LNCAP (cell line): ENCODE data around the gene CDYL2.

Experiments used
- CTCF ChIP-seq: fragments of 450-650 bp; IDR thresholded peaks from 2 replicates; pipeline ENCODE4 v1.5.1; 2017; ENCODE audit warnings: mild to moderate bottlenecking

The CDYL2 gene

GRCh38 chr16:80577485-80578280 lies 226.7 kb downstream of the CDYL2 start:
- no peak for TF ChIP-seq CTCF

- no peak for TF ChIP-seq CTCF
These were observed 228.0 kb downstream of the CDYL2 start for GRCh38 chr16:80576343-80576912.

GRCh38 chr16:80573700-80574120 lies 230.7 kb downstream of the CDYL2 start:
- TF ChIP-seq CTCF, result no peak

GRCh38 chr16:80570106-80570478 lies 234.3 kb downstream of the CDYL2 start:
- no peak for TF ChIP-seq CTCF

GRCh38 chr16:80569440-80570105 lies 234.8 kb downstream of the CDYL2 start:
- no peak for TF ChIP-seq CTCF

GRCh38 chr16:80564394-80564793 lies 240.0 kb downstream of the CDYL2 start:
- TF ChIP-seq CTCF, result no peak

- TF ChIP-seq CTCF, result no peak
These were observed 241.3 kb downstream of the CDYL2 start for GRCh38 chr16:80563066-80563465.
